ENCODE measurements around the gene GRIA4. TPM values are rescaled to one million over a fixed set of nuclear protein-coding genes. Genes with fewer than 3 reads are reported as not detected.

Gene GRIA4
- polyA plus RNA-seq, 3 donors, result not detected

DNA sequence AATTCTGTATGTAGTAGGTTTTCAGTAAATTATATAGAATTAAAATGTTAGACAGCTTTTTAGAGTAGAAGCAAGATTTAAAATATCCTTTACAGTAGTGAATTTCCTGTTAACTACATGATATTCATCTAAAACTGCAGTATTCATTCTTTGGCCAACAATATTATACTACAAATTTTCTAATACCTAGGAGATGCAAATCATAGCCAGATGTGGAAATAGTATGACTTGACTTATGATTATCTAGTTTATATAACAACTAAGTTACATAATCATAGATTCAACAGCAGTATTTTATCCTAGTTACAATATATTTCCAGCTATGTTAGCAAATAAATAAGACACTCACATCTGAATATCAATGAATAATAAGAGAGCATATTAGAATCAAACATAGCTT is 249.0 kb downstream of the GRIA4 start:
- no peak overlapping the region for H2AFZ ChIP-seq (ENCODE audit: insufficient read depth, low read depth, low read length, poor library complexity, severe bottlenecking)
- no peaks in the 10 kb centered on the region for H4K20me1 ChIP-seq (ENCODE audit: insufficient read depth, low read length)
- H3K27me3 ChIP-seq (ENCODE audit: control insufficient read depth in 2 of 2, insufficient read depth in 2 of 2, low read length in 2 of 2), result no peaks in the 10 kb centered on the region
- no peaks in the 10 kb centered on the region for H3K79me2 ChIP-seq (ENCODE audit: insufficient read depth, low read length)
- Mint-ChIP-seq H3K4me1 (no peaks in the 10 kb centered on the region), H3K27ac (no peak overlapping the region), H3K4me3 (no peak overlapping the region), H3K27me3 (ENCODE audit: low read depth in 3 of 3) (no peaks in the 10 kb centered on the region), H3K36me3 (no peaks in the 10 kb centered on the region), H3K9me3 (peaks cover 0 to 2% (median 0%) of the 10 kb centered on the region in 7 donors)
- DNase-seq, result no peak
- no peak overlapping the region for H3K4me3 ChIP-seq (replicated peaks in 1 of 3; ENCODE audit: low read depth in 2 of 3, low read length in 3 of 3)
- no peaks in the 10 kb centered on the region for H3K36me3 ChIP-seq (replicated peaks in 1 of 2; ENCODE audit: control insufficient read depth in 1 of 2, insufficient read depth in 2 of 2, low read length in 2 of 2)
- no peak overlapping the region for H3K9ac ChIP-seq (ENCODE audit: insufficient read depth, low read length, poor library complexity, severe bottlenecking)
- TF ChIP-seq, protein P1, sequence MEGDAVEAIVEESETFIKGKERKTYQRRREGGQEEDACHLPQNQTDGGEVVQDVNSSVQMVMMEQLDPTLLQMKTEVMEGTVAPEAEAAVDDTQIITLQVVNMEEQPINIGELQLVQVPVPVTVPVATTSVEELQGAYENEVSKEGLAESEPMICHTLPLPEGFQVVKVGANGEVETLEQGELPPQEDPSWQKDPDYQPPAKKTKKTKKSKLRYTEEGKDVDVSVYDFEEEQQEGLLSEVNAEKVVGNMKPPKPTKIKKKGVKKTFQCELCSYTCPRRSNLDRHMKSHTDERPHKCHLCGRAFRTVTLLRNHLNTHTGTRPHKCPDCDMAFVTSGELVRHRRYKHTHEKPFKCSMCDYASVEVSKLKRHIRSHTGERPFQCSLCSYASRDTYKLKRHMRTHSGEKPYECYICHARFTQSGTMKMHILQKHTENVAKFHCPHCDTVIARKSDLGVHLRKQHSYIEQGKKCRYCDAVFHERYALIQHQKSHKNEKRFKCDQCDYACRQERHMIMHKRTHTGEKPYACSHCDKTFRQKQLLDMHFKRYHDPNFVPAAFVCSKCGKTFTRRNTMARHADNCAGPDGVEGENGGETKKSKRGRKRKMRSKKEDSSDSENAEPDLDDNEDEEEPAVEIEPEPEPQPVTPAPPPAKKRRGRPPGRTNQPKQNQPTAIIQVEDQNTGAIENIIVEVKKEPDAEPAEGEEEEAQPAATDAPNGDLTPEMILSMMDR (IDR thresholded peaks at IDR 0.05), result no peak
- no peak overlapping the region for H3K27ac ChIP-seq (ENCODE audit: low read depth in 1 of 2, low read length in 2 of 2)
- H3K4me1 ChIP-seq (ENCODE audit: control insufficient read depth in 1 of 2, insufficient read depth in 2 of 2, low read length in 2 of 2), result no peaks in the 10 kb centered on the region
- no peak overlapping the region for H3K4me2 ChIP-seq (replicated peaks; ENCODE audit: extremely low read depth, low read length, poor library complexity, severe bottlenecking)
- intact Hi-C loops (cut with micrococcal nuclease), result no loop called here
- no peaks in the 10 kb centered on the region for H3K9me3 ChIP-seq (replicated peaks in 1 of 2; ENCODE audit: control insufficient read depth in 1 of 2, insufficient read depth in 1 of 2, low read length in 2 of 2)

DNA sequence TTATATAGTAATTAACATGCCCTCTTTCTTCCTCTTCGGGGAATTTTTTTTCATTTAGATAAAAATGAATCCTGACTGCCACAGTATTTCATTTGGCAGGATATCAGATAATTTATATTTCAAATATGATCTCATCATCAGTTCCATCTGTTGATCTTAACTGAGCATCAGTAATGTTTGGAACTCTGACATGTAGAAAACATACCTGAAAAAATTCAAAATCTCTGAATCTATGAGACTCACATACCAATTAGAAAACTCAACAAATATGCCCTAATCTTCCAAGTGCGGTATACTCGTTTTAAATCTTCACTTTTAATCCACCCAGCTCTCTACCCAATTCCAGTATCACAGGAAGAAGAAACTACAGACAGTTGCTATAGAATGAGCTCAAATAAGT is 250.2 kb downstream of the GRIA4 start:
- Mint-ChIP-seq H3K27ac (no peak overlapping the region), H3K9me3 (no peaks in the 10 kb centered on the region), H3K4me3 (no peak overlapping the region), H3K36me3 (no peaks in the 10 kb centered on the region), H3K4me1 (no peaks in the 10 kb centered on the region), H3K27me3 (ENCODE audit: low read depth in 3 of 3) (no peaks in the 10 kb centered on the region)
- Histone ChIP-seq H3K36me3 (replicated peaks in 1 of 2; ENCODE audit: control insufficient read depth in 1 of 2, insufficient read depth in 2 of 2, low read length in 2 of 2) (no peaks in the 10 kb centered on the region), H3K79me2 (ENCODE audit: insufficient read depth, low read length) (no peaks in the 10 kb centered on the region), H3K27me3 (ENCODE audit: control insufficient read depth in 2 of 2, insufficient read depth in 2 of 2, low read length in 2 of 2) (no peaks in the 10 kb centered on the region), H3K9ac (ENCODE audit: insufficient read depth, low read length, poor library complexity, severe bottlenecking) (no peak overlapping the region), H3K9me3 (replicated peaks in 1 of 2; ENCODE audit: control insufficient read depth in 1 of 2, insufficient read depth in 1 of 2, low read length in 2 of 2) (no peaks in the 10 kb centered on the region), H4K20me1 (ENCODE audit: insufficient read depth, low read length) (no peaks in the 10 kb centered on the region), H3K4me3 (replicated peaks in 1 of 3; ENCODE audit: low read depth in 2 of 3, low read length in 3 of 3) (no peak overlapping the region), H3K4me1 (ENCODE audit: control insufficient read depth in 1 of 2, insufficient read depth in 2 of 2, low read length in 2 of 2) (no peaks in the 10 kb centered on the region), H2AFZ (ENCODE audit: insufficient read depth, low read depth, low read length, poor library complexity, severe bottlenecking) (no peak overlapping the region), H3K27ac (ENCODE audit: low read depth in 1 of 2, low read length in 2 of 2) (no peak overlapping the region), H3K4me2 (replicated peaks; ENCODE audit: extremely low read depth, low read length, poor library complexity, severe bottlenecking) (no peak overlapping the region)
- WGBS (ENCODE audit: insufficient coverage), result no CpG with 5 or more reads among the region's 3 CpGs
- TF ChIP-seq, protein P1 (IDR thresholded peaks at IDR 0.05), result no peak
- DNase-seq, result no peak
- intact Hi-C loops (cut with micrococcal nuclease), result loop anchor here in 1 of 2 donors (10.0 kb wide), 1 partner anchor 1255 kb away; no protein-coding TSS in a partner anchor
